Measurements from ENCODE around the gene HOXB5.
A peak's percentile ranks its signal among the peaks of the same experiment; 100 is the strongest.

The HOXB5 gene

DNA sequence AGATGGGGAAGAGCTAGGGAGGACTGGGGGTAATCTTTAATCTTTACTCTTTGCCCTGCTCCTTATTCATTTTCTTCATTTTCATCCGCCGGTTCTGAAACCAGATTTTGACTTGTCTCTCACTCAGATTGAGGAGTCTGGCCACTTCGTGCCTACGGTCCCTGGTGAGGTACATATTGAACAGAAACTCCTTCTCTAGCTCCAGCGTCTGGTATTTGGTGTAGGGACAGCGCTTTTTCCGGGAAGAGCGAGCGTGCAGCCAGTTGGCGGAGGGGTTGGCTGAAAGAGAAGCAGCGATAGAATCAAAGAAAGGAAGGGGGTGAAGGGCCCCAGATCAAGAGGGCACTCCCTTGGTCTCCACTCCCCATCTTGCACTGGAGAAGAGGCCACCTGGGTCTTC lies 29.3 kb upstream of the HOXB5 start:
- WGBS (ENCODE audit: extremely low coverage, insufficient coverage, insufficient read length): no CpG with 5 or more reads among the region's 11 CpGs

DNA sequence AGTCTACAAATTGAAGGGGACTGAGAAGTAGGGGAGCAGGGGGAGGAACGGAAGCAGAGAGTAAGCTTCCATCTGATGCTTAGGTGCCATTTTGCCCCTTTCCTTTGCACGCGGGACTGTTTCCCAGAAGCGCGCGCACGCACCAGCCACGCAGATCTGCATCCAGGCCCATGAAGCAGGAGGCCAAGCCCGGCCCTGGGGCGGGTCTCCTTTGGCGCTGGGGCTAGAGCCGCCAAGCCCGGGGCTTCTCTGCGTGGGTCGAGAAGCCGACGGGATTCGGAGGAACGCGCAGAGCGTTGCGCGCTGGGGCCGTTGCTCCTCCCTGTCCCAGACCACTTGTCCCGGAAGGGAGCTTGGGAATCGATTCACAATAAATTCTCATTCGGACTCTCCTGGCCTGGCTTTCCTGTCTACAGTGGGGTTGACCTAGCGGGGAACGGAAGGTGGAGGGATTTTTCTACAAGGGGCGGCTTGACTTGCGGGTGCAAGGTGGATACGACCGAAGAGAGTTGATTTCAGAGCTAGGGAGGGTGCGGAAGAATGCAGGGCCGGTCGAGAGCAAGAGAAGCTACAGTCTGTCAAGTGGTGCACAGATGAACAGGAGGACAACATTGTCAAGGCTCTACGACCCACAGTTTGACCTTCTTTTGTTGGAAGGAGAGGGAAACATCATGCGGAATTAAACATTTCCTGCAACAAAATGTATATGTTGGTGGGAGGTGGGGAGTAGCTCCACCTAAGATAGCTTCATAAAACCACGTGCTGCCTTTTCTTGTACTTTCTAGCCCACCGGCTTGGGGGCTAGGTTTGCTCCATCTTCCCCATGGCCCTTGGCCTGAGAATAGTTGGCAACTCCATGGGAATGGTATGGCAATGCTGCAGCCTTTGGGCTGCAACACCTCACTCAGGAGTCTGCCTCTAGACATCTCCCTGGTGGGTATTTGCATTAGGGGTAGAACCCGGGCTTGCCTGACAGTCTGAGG lies 28.1 kb upstream of the HOXB5 start:
- H2BK5ac ChIP-seq (ENCODE audit: low read depth, low read length, poor library complexity): no peak overlapping the region
- no peak overlapping the region for H3K4me2 ChIP-seq (ENCODE audit: low read length)
- peaks cover 13% of the 10 kb centered on the region for H3K9me3 ChIP-seq (ENCODE audit: insufficient read depth, low read depth, low read length)
- peaks cover 95% of the 10 kb centered on the region for H3K27me3 ChIP-seq (ENCODE audit: insufficient read depth, low read length)
- no peak overlapping the region for H3K18ac ChIP-seq (ENCODE audit: low read length)
- H3K27ac ChIP-seq (ENCODE audit: low read depth, low read length): no peak overlapping the region
- no CpG with 5 or more reads among the region's 41 CpGs for WGBS (ENCODE audit: extremely low coverage, insufficient coverage, insufficient read length)
- H4K12ac ChIP-seq (ENCODE audit: low read depth, low read length): no peak overlapping the region
- no peak overlapping the region for H3K4me3 ChIP-seq (ENCODE audit: low read depth, low read length)
- no peak overlapping the region for H3K14ac ChIP-seq (ENCODE audit: low read length)
- no peak for DNase-seq
- H3K36me3 ChIP-seq (ENCODE audit: control insufficient read depth in 1 of 2, insufficient read depth in 2 of 2, low read length in 2 of 2): no peaks in the 10 kb centered on the region
- no peak overlapping the region for H2BK120ac ChIP-seq (ENCODE audit: insufficient read depth, low read length, poor library complexity)
- H2AK5ac ChIP-seq (ENCODE audit: low read length): no peak overlapping the region
- H3K4ac ChIP-seq (ENCODE audit: low read depth, low read length): no peak overlapping the region
- H3K79me2 ChIP-seq (ENCODE audit: control insufficient read depth, insufficient read depth, low read length, poor library complexity): no peaks in the 10 kb centered on the region
- no peak overlapping the region for H3K9ac ChIP-seq (ENCODE audit: low read length)
- no peaks in the 10 kb centered on the region for H3K79me1 ChIP-seq (ENCODE audit: low read length)
- peaks cover 10 to 18% of the 10 kb centered on the region in 2 experiments for H3K4me1 ChIP-seq (ENCODE audit: control insufficient read depth in 1 of 2, insufficient read depth in 2 of 2, low read length in 2 of 2)
- no peak overlapping the region for H2AFZ ChIP-seq (ENCODE audit: insufficient read depth, low read length, poor library complexity)
- no peak overlapping the region for H4K8ac ChIP-seq (ENCODE audit: low read depth, low read length)
- no peak overlapping the region for H3K23ac ChIP-seq (ENCODE audit: low read length)
- no peak overlapping the region for H2BK12ac ChIP-seq (ENCODE audit: low read length)
- H4K91ac ChIP-seq (ENCODE audit: low read depth, low read length): no peak overlapping the region

More for the DNA sequence above, 29.3 kb upstream of the HOXB5 start:
- no peaks in the 10 kb centered on the region for H3K79me1 ChIP-seq (ENCODE audit: low read length)
- no peak overlapping the region for H3K27ac ChIP-seq (ENCODE audit: low read depth, low read length)
- no peak overlapping the region for H3K18ac ChIP-seq (ENCODE audit: low read length)
- no peak for DNase-seq
- no peak overlapping the region for H3K4me3 ChIP-seq (ENCODE audit: low read depth, low read length)
- H2BK12ac ChIP-seq (ENCODE audit: low read length): no peak overlapping the region
- no peak overlapping the region for H2AK5ac ChIP-seq (ENCODE audit: low read length)
- no peak overlapping the region for H3K23ac ChIP-seq (ENCODE audit: low read length)
- no peak overlapping the region for H4K12ac ChIP-seq (ENCODE audit: low read depth, low read length)
- H4K8ac ChIP-seq (ENCODE audit: low read depth, low read length): no peak overlapping the region
- H3K36me3 ChIP-seq (ENCODE audit: control insufficient read depth in 1 of 2, insufficient read depth in 2 of 2, low read length in 2 of 2): no peaks in the 10 kb centered on the region
- no peak overlapping the region for H3K4me2 ChIP-seq (ENCODE audit: low read length)
- peaks cover 13% of the 10 kb centered on the region for H3K9me3 ChIP-seq (ENCODE audit: insufficient read depth, low read depth, low read length)
- no peak overlapping the region for H2AFZ ChIP-seq (ENCODE audit: insufficient read depth, low read length, poor library complexity)
- peak overlapping the region; percentile 25 for H3K9ac ChIP-seq (ENCODE audit: low read length)
- no peaks in the 10 kb centered on the region for H3K79me2 ChIP-seq (ENCODE audit: control insufficient read depth, insufficient read depth, low read length, poor library complexity)
- no peak overlapping the region for H4K91ac ChIP-seq (ENCODE audit: low read depth, low read length)
- peaks cover 9 to 18% of the 10 kb centered on the region in 2 experiments for H3K4me1 ChIP-seq (ENCODE audit: control insufficient read depth in 1 of 2, insufficient read depth in 2 of 2, low read length in 2 of 2)
- H3K27me3 ChIP-seq (ENCODE audit: insufficient read depth, low read length): peaks cover 95% of the 10 kb centered on the region
- no peak overlapping the region for H2BK5ac ChIP-seq (ENCODE audit: low read depth, low read length, poor library complexity)
- H3K14ac ChIP-seq (ENCODE audit: low read length): no peak overlapping the region
- no peak overlapping the region for H2BK120ac ChIP-seq (ENCODE audit: insufficient read depth, low read length, poor library complexity)
- H3K4ac ChIP-seq (ENCODE audit: low read depth, low read length): no peak overlapping the region

DNA sequence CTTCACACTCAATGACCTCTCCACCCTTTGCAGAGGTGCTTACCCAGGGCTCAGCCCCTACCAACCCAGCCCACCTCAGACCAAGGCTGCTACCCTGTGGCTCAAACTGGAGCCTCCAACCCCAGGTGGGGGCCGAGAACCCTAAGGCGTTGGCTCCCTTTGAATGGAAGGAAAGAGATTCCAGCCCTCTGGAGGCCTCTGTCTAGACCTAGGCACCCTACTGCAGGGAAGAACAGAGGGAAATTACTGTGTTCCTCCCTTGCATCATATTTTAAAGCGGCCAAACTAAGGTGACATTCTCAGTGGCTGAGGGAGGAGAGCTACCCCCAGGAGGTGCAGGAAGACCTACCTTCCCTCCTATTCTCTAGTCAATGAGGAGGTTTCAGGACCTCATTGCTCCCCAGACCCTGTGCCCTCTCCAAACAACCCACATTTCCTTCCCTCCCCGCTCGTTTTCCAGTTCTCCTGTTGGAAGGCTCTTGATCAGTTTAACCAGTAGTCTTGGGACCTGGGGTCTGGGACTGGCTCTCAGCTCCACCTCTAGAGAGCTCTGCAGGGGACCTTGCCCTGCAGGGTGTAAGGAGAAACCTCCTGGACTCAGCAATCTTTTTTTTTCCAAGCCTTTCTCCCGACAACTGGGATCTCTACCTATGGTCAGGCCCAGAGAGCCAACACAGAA lies 27.0 kb upstream of the HOXB5 start:
- Histone ChIP-seq H3K4ac (ENCODE audit: low read depth, low read length) (no peak overlapping the region), H3K4me1 (ENCODE audit: control insufficient read depth in 1 of 2, insufficient read depth in 2 of 2, low read length in 2 of 2) (peaks cover 8 to 11% of the 10 kb centered on the region in 2 experiments), H4K91ac (ENCODE audit: low read depth, low read length) (no peak overlapping the region), H2AK5ac (ENCODE audit: low read length) (no peak overlapping the region), H3K36me3 (ENCODE audit: control insufficient read depth in 1 of 2, insufficient read depth in 2 of 2, low read length in 2 of 2) (no peaks in the 10 kb centered on the region), H3K4me2 (ENCODE audit: low read length) (no peak overlapping the region), H2BK5ac (ENCODE audit: low read depth, low read length, poor library complexity) (no peak overlapping the region), H3K79me2 (ENCODE audit: control insufficient read depth, insufficient read depth, low read length, poor library complexity) (no peaks in the 10 kb centered on the region), H2BK120ac (ENCODE audit: insufficient read depth, low read length, poor library complexity) (no peak overlapping the region), H3K27me3 (ENCODE audit: insufficient read depth, low read length) (peaks cover 95% of the 10 kb centered on the region), H4K8ac (ENCODE audit: low read depth, low read length) (no peak overlapping the region), H3K14ac (ENCODE audit: low read length) (no peak overlapping the region), H2BK12ac (ENCODE audit: low read length) (no peak overlapping the region), H3K9me3 (ENCODE audit: insufficient read depth, low read depth, low read length) (peaks cover 15% of the 10 kb centered on the region), H3K9ac (ENCODE audit: low read length) (no peak overlapping the region), H4K12ac (ENCODE audit: low read depth, low read length) (no peak overlapping the region), H3K4me3 (ENCODE audit: low read depth, low read length) (no peak overlapping the region), H3K18ac (ENCODE audit: low read length) (no peak overlapping the region), H3K23ac (ENCODE audit: low read length) (no peak overlapping the region), H2AFZ (ENCODE audit: insufficient read depth, low read length, poor library complexity) (no peak overlapping the region), H3K79me1 (ENCODE audit: low read length) (no peaks in the 10 kb centered on the region), H3K27ac (ENCODE audit: low read depth, low read length) (no peak overlapping the region)
- no CpG with 5 or more reads among the region's 6 CpGs for WGBS (ENCODE audit: extremely low coverage, insufficient coverage, insufficient read length)
- no peak for DNase-seq

DNA sequence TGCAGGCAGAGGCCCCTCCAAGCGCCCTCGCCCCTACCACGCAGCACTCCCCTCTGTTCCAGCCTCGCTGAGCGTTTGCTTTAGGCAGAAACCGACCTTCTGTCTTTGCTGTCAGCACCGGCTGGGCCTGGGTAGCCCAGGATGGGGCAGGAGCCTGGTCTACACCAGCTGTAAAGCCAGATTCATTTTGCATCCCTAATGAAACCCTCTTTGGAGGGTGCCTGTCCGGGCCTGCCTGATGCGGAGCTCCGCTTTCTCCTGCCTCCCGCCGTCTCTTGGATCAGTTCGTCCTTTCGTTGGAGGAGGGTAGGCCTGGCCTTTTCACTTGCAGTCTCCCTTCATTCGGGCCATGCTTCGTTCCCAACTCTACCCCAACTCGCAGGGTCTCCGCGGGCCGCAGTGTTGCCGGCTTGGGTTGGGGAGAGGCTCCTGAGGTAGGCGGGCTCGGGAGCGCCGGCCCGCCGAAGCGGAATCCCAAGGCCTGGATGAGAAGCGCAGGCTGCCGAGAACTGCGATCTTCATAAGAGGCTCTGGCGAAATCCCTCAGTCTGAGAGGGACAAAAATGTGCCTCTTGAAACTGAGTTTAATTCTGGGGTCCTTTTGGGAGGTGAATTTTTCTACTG lies 26.4 kb upstream of the HOXB5 start:
- H3K27me3 ChIP-seq (ENCODE audit: insufficient read depth, low read length): peaks cover 94% of the 10 kb centered on the region
- H2BK12ac ChIP-seq (ENCODE audit: low read length): no peak overlapping the region
- no peak overlapping the region for H2AFZ ChIP-seq (ENCODE audit: insufficient read depth, low read length, poor library complexity)
- no peak overlapping the region for H2BK120ac ChIP-seq (ENCODE audit: insufficient read depth, low read length, poor library complexity)
- peaks cover 15% of the 10 kb centered on the region for H3K9me3 ChIP-seq (ENCODE audit: insufficient read depth, low read depth, low read length)
- H2AK5ac ChIP-seq (ENCODE audit: low read length): no peak overlapping the region
- peaks cover 3 to 5% of the 10 kb centered on the region in 2 experiments for H3K4me1 ChIP-seq (ENCODE audit: control insufficient read depth in 1 of 2, insufficient read depth in 2 of 2, low read length in 2 of 2)
- H3K14ac ChIP-seq (ENCODE audit: low read length): no peak overlapping the region
- no peak overlapping the region for H4K91ac ChIP-seq (ENCODE audit: low read depth, low read length)
- H3K4me2 ChIP-seq (ENCODE audit: low read length): no peak overlapping the region
- no peaks in the 10 kb centered on the region for H3K79me1 ChIP-seq (ENCODE audit: low read length)
- H3K9ac ChIP-seq (ENCODE audit: low read length): no peak overlapping the region
- no peak overlapping the region for H4K12ac ChIP-seq (ENCODE audit: low read depth, low read length)
- no peak overlapping the region for H3K18ac ChIP-seq (ENCODE audit: low read length)
- no peak overlapping the region for H4K8ac ChIP-seq (ENCODE audit: low read depth, low read length)
- no peak overlapping the region for H3K27ac ChIP-seq (ENCODE audit: low read depth, low read length)
- WGBS (ENCODE audit: extremely low coverage, insufficient coverage, insufficient read length): no CpG with 5 or more reads among the region's 32 CpGs
- H3K79me2 ChIP-seq (ENCODE audit: control insufficient read depth, insufficient read depth, low read length, poor library complexity): no peaks in the 10 kb centered on the region
- H3K36me3 ChIP-seq (ENCODE audit: control insufficient read depth in 1 of 2, insufficient read depth in 2 of 2, low read length in 2 of 2): no peaks in the 10 kb centered on the region
- H3K4me3 ChIP-seq (ENCODE audit: low read depth, low read length): no peak overlapping the region
- no peak overlapping the region for H3K4ac ChIP-seq (ENCODE audit: low read depth, low read length)
- no peak overlapping the region for H3K23ac ChIP-seq (ENCODE audit: low read length)
- no peak overlapping the region for H2BK5ac ChIP-seq (ENCODE audit: low read depth, low read length, poor library complexity)
- DNase-seq: no peak

All from trophoblast cell (in vitro differentiated cells and primary cell).